Measurements from ENCODE around the gene ZBED2.

Gene ZBED2

DNA sequence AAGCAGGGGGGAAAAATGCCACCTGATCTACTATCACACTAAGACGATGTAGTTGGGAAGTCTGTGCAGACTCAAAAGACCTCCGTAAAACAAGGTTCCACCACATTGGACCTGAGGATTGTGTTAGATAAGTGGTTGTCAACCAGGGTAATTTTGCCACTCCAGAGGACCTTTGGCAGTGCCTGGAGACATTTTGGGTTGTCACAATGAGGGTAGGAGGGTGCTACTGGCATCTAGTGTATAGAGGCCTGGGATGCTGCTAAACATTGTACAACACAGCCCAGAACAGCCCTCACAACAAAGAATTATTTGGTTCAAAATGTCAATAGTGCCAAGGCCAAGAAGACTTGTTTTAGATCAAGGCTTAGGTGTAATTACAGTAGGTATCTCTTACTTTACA, 14.6 kb upstream of the ZBED2 start:
- no peaks in the 10 kb centered on the region for H3K27me3 ChIP-seq (ENCODE audit: insufficient read depth, poor library complexity, severe bottlenecking)
- DNase-seq (ENCODE audit: low read depth in 1 of 2, low spot score in 1 of 2): no peak
- H3K27ac ChIP-seq (replicated peaks): no peak overlapping the region
- TF ChIP-seq POLR2AphosphoS5 (IDR thresholded peaks at IDR 0.05; ENCODE audit: low read depth) (no peak), SPI1 (IDR thresholded peaks at IDR 0.05; ENCODE audit: borderline replicate concordance, low read depth) (no peak), GABPA (IDR thresholded peaks at IDR 0.05; ENCODE audit: low read depth) (no peak)
- TF ChIP-seq, protein P1, sequence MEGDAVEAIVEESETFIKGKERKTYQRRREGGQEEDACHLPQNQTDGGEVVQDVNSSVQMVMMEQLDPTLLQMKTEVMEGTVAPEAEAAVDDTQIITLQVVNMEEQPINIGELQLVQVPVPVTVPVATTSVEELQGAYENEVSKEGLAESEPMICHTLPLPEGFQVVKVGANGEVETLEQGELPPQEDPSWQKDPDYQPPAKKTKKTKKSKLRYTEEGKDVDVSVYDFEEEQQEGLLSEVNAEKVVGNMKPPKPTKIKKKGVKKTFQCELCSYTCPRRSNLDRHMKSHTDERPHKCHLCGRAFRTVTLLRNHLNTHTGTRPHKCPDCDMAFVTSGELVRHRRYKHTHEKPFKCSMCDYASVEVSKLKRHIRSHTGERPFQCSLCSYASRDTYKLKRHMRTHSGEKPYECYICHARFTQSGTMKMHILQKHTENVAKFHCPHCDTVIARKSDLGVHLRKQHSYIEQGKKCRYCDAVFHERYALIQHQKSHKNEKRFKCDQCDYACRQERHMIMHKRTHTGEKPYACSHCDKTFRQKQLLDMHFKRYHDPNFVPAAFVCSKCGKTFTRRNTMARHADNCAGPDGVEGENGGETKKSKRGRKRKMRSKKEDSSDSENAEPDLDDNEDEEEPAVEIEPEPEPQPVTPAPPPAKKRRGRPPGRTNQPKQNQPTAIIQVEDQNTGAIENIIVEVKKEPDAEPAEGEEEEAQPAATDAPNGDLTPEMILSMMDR (IDR thresholded peaks at IDR 0.05; ENCODE audit: insufficient read depth, low read length): no peak
- TF ChIP-seq, protein P2, sequence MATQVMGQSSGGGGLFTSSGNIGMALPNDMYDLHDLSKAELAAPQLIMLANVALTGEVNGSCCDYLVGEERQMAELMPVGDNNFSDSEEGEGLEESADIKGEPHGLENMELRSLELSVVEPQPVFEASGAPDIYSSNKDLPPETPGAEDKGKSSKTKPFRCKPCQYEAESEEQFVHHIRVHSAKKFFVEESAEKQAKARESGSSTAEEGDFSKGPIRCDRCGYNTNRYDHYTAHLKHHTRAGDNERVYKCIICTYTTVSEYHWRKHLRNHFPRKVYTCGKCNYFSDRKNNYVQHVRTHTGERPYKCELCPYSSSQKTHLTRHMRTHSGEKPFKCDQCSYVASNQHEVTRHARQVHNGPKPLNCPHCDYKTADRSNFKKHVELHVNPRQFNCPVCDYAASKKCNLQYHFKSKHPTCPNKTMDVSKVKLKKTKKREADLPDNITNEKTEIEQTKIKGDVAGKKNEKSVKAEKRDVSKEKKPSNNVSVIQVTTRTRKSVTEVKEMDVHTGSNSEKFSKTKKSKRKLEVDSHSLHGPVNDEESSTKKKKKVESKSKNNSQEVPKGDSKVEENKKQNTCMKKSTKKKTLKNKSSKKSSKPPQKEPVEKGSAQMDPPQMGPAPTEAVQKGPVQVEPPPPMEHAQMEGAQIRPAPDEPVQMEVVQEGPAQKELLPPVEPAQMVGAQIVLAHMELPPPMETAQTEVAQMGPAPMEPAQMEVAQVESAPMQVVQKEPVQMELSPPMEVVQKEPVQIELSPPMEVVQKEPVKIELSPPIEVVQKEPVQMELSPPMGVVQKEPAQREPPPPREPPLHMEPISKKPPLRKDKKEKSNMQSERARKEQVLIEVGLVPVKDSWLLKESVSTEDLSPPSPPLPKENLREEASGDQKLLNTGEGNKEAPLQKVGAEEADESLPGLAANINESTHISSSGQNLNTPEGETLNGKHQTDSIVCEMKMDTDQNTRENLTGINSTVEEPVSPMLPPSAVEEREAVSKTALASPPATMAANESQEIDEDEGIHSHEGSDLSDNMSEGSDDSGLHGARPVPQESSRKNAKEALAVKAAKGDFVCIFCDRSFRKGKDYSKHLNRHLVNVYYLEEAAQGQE (IDR thresholded peaks at IDR 0.05; ENCODE audit: insufficient replicate concordance, low read depth): no peak
- no peak overlapping the region for H3K4me3 ChIP-seq (replicated peaks; ENCODE audit: insufficient read depth, low read length)

DNA sequence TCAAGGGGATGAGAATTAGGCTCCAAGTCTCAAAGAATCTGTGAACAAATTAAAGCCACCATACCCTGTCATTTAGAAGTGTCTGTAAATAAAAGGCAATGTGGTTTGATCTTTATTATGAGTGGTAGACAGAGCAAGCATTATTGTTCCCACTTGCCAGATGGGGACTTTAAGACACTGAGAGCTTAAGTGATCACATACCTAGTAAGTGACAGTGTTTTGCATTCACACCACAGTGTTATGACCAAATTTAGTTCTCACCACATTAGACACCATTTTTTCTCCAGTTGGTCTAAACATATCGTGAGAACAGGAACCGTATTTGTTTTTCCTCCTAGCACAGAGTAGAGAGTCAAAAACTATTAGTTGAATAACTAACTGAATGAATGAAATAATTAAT, 13.2 kb upstream of the ZBED2 start:
- no peaks in the 10 kb centered on the region for H3K27me3 ChIP-seq (ENCODE audit: insufficient read depth, poor library complexity, severe bottlenecking)
- H3K27ac ChIP-seq (replicated peaks): no peak overlapping the region
- DNase-seq (ENCODE audit: low read depth in 1 of 2, low spot score in 1 of 2): no peak
- TF ChIP-seq GABPA (IDR thresholded peaks at IDR 0.05; ENCODE audit: low read depth): no peak
- TF ChIP-seq, protein P1 (IDR thresholded peaks at IDR 0.05; ENCODE audit: insufficient read depth, low read length): no peak
- no peak for TF ChIP-seq SPI1 (IDR thresholded peaks at IDR 0.05; ENCODE audit: borderline replicate concordance, low read depth)
- H3K4me3 ChIP-seq (replicated peaks; ENCODE audit: insufficient read depth, low read length): no peak overlapping the region

DNA sequence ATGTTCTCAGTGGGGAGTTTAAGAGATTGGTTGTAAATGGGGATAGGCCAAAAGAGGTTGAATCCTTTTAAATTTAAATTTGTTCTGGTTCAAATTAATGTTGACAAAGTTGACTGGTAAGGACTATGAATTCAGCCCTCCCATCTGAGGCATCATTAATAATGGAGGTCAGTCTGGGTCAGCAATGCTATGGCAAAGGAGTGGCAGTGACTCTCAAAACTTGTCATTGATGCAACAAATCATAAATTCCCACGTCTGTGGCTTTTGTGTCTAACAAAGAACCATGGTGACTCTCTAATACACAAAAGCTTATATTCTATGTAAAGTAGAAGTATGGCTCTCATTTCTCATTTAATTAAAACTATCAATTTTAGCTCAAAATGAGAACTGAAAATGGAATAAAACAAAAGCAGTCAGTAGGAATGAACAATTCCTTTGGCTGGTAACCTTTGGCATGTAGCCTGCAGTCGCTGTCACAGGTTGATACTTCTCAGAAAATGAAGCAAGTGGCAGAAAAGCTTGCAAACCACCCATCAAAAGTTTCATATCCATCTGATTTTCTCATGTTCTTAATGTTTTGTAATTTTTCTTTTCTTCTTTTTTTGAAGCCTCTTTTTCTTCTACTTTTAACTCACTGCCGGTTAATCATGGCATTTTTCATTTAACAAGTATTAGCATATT, 12.2 kb upstream of the ZBED2 start:
- TF ChIP-seq SPI1 (IDR thresholded peaks at IDR 0.05; ENCODE audit: borderline replicate concordance, low read depth) (no peak), POLR2AphosphoS5 (IDR thresholded peaks at IDR 0.05; ENCODE audit: low read depth) (no peak), GABPA (IDR thresholded peaks at IDR 0.05; ENCODE audit: low read depth) (no peak)
- TF ChIP-seq, protein P2 (IDR thresholded peaks at IDR 0.05; ENCODE audit: insufficient replicate concordance, low read depth): no peak
- TF ChIP-seq, protein P1 (IDR thresholded peaks at IDR 0.05; ENCODE audit: insufficient read depth, low read length): no peak
- no peak for DNase-seq (ENCODE audit: low read depth in 1 of 2, low spot score in 1 of 2)
- Histone ChIP-seq H3K4me3 (replicated peaks; ENCODE audit: insufficient read depth, low read length) (no peak overlapping the region), H3K27ac (replicated peaks) (no peak overlapping the region), H3K27me3 (ENCODE audit: insufficient read depth, poor library complexity, severe bottlenecking) (no peaks in the 10 kb centered on the region)

DNA sequence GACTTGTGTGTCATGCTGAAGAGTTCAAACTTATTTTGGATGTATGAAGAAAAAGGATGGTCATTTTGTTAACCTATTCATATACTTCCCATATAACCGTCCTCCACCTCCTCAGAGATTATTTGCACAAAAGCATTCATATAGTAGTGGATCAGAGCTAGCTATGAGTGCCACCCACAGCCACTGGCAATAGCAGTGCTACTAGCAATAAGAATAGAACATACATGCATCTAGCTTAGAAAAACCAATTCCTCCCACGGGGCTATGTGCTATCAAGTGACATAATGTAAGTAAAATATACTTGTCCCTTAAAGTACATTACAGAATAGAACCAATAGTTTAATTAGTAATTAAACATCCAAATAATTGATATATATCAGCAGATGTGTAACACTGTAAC, 10.3 kb upstream of the ZBED2 start:
- no peak for DNase-seq (ENCODE audit: low read depth in 1 of 2, low spot score in 1 of 2)
- no peak for TF ChIP-seq POLR2AphosphoS5 (IDR thresholded peaks at IDR 0.05; ENCODE audit: low read depth)
- no peaks in the 10 kb centered on the region for H3K27me3 ChIP-seq (ENCODE audit: insufficient read depth, poor library complexity, severe bottlenecking)
- no peak overlapping the region for H3K27ac ChIP-seq (replicated peaks)
- no peak overlapping the region for H3K4me3 ChIP-seq (replicated peaks; ENCODE audit: insufficient read depth, low read length)

All from HL-60 (cell line).